ENCODE results near the gene HEMK1.
A peak's percentile ranks its signal among the peaks of the same experiment; 100 is the strongest.

- TF ChIP-seq EP300 (IDR thresholded peaks at IDR 0.05) (no peak), CTCF (IDR thresholded peaks at IDR 0.05) (peak in 1 of 6 experiments; percentile 13), POLR2AphosphoS5 (IDR thresholded peaks at IDR 0.05) (peak in 1 of 2 donors; percentile 4)
These were observed 51.1 kb downstream of the HEMK1 start for GRCh38 chr3:50620420-50620819.

Data from upper lobe of left lung (tissue), 4 donors.